Suppressor macrophage (primary cell): ENCODE results near the gene GNG13.
A peak's percentile ranks its signal among the peaks of the same experiment; 100 is the strongest.

Experiments
- DNase-seq, 4 experiments: peaks; one replicate each; pipeline ENCODE4 v3.0.0-alpha.2; 2020 to 2022

Gene GNG13

GRCh38 chr16:813204-813915 lies 12.8 kb upstream of the GNG13 start:
- peak; percentile 54 to 82 (median 69) for DNase-seq

GRCh38 chr16:808085-808386 lies 7.5 kb upstream of the GNG13 start:
- DNase-seq, result no peak

- DNase-seq, result peak; percentile 94 to 97 (median 96)
These were observed 7.0 kb upstream of the GNG13 start for GRCh38 chr16:807347-808084.

GRCh38 chr16:805474-805873 lies 4.9 kb upstream of the GNG13 start:
- DNase-seq, result no peak

GRCh38 chr16:804193-805048 lies 3.9 kb upstream of the GNG13 start:
- no peak for DNase-seq

GRCh38 chr16:803754-804080 lies 3.2 kb upstream of the GNG13 start:
- DNase-seq, result no peak

GRCh38 chr16:802914-803753 lies 2.6 kb upstream of the GNG13 start:
- DNase-seq, result no peak

GRCh38 chr16:802461-802860 lies 1.9 kb upstream of the GNG13 start:
- no peak for DNase-seq

- DNase-seq, result no peak
These were observed 1.2 kb upstream of the GNG13 start for GRCh38 chr16:801584-802363.

- no peak for DNase-seq
These were observed 439 bp upstream of the GNG13 start for GRCh38 chr16:800834-801511.

- DNase-seq, result no peak
These were observed 1.2 kb downstream of the GNG13 start for GRCh38 chr16:799111-799947.

- no peak for DNase-seq
These were observed 1.9 kb downstream of the GNG13 start for GRCh38 chr16:798666-799065.

GRCh38 chr16:797686-798085 lies 2.8 kb downstream of the GNG13 start:
- DNase-seq, result no peak

- DNase-seq, result no peak
These were observed 3.5 kb downstream of the GNG13 start for GRCh38 chr16:797120-797420.

- no peak for DNase-seq
These were observed 4.0 kb downstream of the GNG13 start for GRCh38 chr16:796296-797119.

GRCh38 chr16:795580-796229 lies 4.8 kb downstream of the GNG13 start:
- DNase-seq, result no peak

- no peak for DNase-seq
These were observed 5.6 kb downstream of the GNG13 start for GRCh38 chr16:794853-795466.

GRCh38 chr16:794091-794822 lies 6.3 kb downstream of the GNG13 start:
- DNase-seq, result no peak
